Measurements from ENCODE around the gene REEP1. TPM values are rescaled to one million over a fixed set of nuclear protein-coding genes. Genes with fewer than 3 reads are reported as not detected.

REEP1 gene
- total RNA-seq, 2 experiments from 2014 or later = 0.20 to 0.25 TPM

DNA sequence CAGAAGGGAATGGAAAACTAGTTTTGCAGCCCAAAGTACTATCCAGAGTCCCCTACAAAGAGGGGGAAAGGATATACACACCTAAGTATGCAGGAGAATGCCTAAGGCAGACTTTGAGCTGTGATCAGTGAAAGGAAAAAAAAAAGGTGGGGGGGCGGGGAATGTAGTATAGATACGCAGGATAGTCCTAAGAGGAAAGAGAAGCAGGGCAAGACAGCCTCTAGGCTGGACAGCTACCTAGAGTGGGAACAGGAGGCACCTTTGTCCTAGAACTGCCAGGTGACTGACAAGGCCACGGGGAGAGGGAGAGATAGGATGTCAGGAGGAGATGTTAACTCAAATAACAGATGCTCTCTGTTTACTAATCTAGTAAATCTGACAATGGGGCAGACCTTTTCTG lies 6.0 kb downstream of the REEP1 start:
- no peak overlapping the region for H3K27ac Mint-ChIP-seq
- H3K9me3 Mint-ChIP-seq = no peaks in the 10 kb centered on the region
- H3K4me1 Mint-ChIP-seq = peaks cover 3% of the 10 kb centered on the region
- DNase-seq = no peak
- peaks cover 31% of the 10 kb centered on the region for H3K27me3 Mint-ChIP-seq
- no peak overlapping the region for H3K4me3 Mint-ChIP-seq
- H3K36me3 Mint-ChIP-seq = no peaks in the 10 kb centered on the region

DNA sequence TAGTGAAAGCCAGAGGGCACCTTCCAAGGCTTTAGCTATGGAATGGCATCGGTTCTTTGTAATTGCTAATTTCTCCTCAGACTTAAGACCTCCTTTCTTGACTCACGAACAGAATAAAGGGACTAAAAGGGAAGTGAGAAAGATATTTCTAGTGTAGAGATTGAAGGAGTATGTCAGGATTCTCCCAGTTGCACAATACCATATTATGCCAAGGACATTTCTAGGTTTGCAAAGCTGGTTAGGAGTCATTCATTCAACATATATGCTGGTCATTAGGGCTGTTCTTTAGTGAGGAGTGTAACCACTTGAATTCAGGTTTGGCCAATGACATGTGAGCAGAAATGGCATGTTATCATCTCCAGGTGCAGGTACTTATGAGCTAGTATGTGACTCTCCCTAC lies 7.4 kb downstream of the REEP1 start:
- no peak overlapping the region for H3K4me3 Mint-ChIP-seq
- no peak overlapping the region for H3K27ac Mint-ChIP-seq
- no peaks in the 10 kb centered on the region for H3K36me3 Mint-ChIP-seq
- no peaks in the 10 kb centered on the region for H3K9me3 Mint-ChIP-seq
- H3K27me3 Mint-ChIP-seq = peaks cover 19% of the 10 kb centered on the region
- no peaks in the 10 kb centered on the region for H3K4me1 Mint-ChIP-seq
- DNase-seq = no peak

GRCh38 chr2:86323273-86324021 lies 14.0 kb downstream of the REEP1 start:
- H3K36me3 Mint-ChIP-seq = no peaks in the 10 kb centered on the region
- H3K4me1 Mint-ChIP-seq = peaks cover 6% of the 10 kb centered on the region
- H3K9me3 Mint-ChIP-seq = no peaks in the 10 kb centered on the region
- no peak overlapping the region for H3K4me3 Mint-ChIP-seq
- H3K27ac Mint-ChIP-seq = no peak overlapping the region
- H3K27me3 Mint-ChIP-seq = no peaks in the 10 kb centered on the region
- no peak for DNase-seq

- no peak for DNase-seq
- no peak overlapping the region for H3K27ac Mint-ChIP-seq
- H3K36me3 Mint-ChIP-seq = no peaks in the 10 kb centered on the region
- H3K4me1 Mint-ChIP-seq = peaks cover 6% of the 10 kb centered on the region
- H3K4me3 Mint-ChIP-seq = no peak overlapping the region
- H3K9me3 Mint-ChIP-seq = no peaks in the 10 kb centered on the region
- no peaks in the 10 kb centered on the region for H3K27me3 Mint-ChIP-seq
These were observed 17.5 kb downstream of the REEP1 start for GRCh38 chr2:86319700-86320580.

GRCh38 chr2:86315084-86315483 lies 22.3 kb downstream of the REEP1 start:
- Mint-ChIP-seq H3K9me3 (no peaks in the 10 kb centered on the region), H3K4me3 (no peak overlapping the region), H3K27me3 (no peaks in the 10 kb centered on the region), H3K27ac (no peak overlapping the region), H3K36me3 (no peaks in the 10 kb centered on the region), H3K4me1 (peaks cover 3% of the 10 kb centered on the region)
- DNase-seq = no peak

DNA sequence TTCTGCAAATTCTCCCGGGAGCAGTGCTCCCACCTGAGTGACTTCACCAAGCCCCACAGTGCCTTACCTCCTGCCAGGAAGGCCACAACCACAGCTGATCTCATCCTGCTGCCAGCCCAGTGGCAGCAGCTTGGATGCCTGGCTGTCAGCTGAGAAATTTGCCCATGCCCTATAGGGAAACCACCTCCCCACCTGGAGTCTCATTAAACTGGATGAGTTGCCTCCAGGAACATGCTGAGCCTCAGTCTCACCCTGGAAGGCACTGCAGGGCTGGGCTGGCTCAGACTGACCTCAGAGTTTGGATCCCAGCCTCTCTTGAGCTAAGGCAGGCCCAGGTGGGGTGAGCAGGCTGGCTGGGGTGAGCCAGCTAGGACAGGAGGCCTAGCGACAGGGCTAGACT lies 23.3 kb downstream of the REEP1 start:
- Mint-ChIP-seq H3K27me3 (no peaks in the 10 kb centered on the region), H3K4me1 (no peaks in the 10 kb centered on the region), H3K9me3 (no peaks in the 10 kb centered on the region), H3K36me3 (no peaks in the 10 kb centered on the region), H3K27ac (no peak overlapping the region), H3K4me3 (no peak overlapping the region)
- no peak for DNase-seq

DNA sequence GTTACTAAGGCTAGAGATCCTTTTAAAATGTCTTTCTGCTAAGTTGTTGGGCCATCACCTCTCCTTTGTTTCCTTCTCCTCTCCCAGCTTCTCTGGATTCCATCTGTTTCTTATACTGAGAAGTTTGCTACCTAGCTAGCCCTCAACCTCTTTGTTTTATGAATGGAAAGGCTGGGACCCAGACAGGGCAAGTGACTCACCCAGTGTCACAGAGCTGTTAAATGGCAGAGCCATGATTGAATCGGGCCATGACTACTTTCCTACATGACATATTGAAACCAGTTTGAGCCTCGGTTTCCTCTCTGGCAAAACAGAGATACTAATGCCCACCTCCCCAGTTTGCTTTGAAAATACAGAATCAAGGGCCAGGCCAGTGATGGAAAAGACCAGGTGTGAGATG lies 24.1 kb downstream of the REEP1 start:
- Mint-ChIP-seq H3K9me3 (no peaks in the 10 kb centered on the region), H3K36me3 (no peaks in the 10 kb centered on the region), H3K27ac (no peak overlapping the region), H3K4me3 (no peak overlapping the region), H3K27me3 (no peaks in the 10 kb centered on the region), H3K4me1 (no peaks in the 10 kb centered on the region)
- no peak for DNase-seq

GRCh38 chr2:86311879-86312278 lies 25.5 kb downstream of the REEP1 start:
- Mint-ChIP-seq H3K27me3 (no peaks in the 10 kb centered on the region), H3K4me3 (no peak overlapping the region), H3K4me1 (no peaks in the 10 kb centered on the region), H3K27ac (no peak overlapping the region), H3K9me3 (no peaks in the 10 kb centered on the region), H3K36me3 (no peaks in the 10 kb centered on the region)
- no peak for DNase-seq

GRCh38 chr2:86309966-86310365 lies 27.5 kb downstream of the REEP1 start:
- no peaks in the 10 kb centered on the region for H3K36me3 Mint-ChIP-seq
- no peaks in the 10 kb centered on the region for H3K9me3 Mint-ChIP-seq
- H3K27me3 Mint-ChIP-seq = peaks cover 5% of the 10 kb centered on the region
- DNase-seq = no peak
- no peak overlapping the region for H3K4me3 Mint-ChIP-seq
- H3K27ac Mint-ChIP-seq = no peak overlapping the region
- no peaks in the 10 kb centered on the region for H3K4me1 Mint-ChIP-seq

DNA sequence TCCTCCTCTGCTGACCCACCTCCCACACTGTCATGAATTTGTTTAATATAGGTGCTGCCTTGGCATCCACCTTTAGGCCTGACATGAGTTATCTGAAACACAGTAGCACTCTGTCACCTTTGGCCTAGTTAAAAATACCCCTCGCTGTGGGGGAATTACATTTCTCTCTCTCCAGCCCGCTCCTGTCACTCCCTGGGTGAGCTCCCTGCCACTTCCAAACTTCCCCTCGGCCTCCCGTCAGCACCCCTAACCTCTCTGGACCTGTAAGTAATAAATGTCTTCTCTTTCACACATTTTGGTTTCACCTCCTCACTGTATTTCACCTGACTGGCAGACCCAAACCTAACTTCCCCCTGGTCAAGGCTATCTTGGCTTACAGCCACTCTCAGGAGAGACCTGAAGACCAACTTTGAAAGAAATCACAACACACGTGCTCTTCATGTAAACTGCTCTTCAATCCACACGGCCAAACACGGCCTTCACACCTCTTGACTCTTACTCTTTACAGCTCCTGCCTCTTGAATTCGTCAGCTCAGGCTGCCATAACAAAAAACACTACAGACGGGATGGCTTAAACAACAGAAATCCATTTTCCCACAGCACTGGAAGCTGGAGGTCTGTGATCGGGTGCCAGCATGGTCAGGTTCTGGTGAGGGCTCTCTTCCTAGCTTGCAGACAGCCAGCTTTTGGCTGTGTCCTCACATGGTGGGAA lies 28.3 kb downstream of the REEP1 start:
- no peak overlapping the region for H3K4me3 Mint-ChIP-seq
- no peak overlapping the region for H3K27ac Mint-ChIP-seq
- no peaks in the 10 kb centered on the region for H3K9me3 Mint-ChIP-seq
- H3K36me3 Mint-ChIP-seq = no peaks in the 10 kb centered on the region
- no peak for DNase-seq
- peaks cover 5% of the 10 kb centered on the region for H3K27me3 Mint-ChIP-seq
- no peaks in the 10 kb centered on the region for H3K4me1 Mint-ChIP-seq

GRCh38 chr2:86308356-86308755 lies 29.1 kb downstream of the REEP1 start:
- no peaks in the 10 kb centered on the region for H3K36me3 Mint-ChIP-seq
- no peaks in the 10 kb centered on the region for H3K4me1 Mint-ChIP-seq
- no peaks in the 10 kb centered on the region for H3K9me3 Mint-ChIP-seq
- no peak overlapping the region for H3K4me3 Mint-ChIP-seq
- no peak overlapping the region for H3K27ac Mint-ChIP-seq
- H3K27me3 Mint-ChIP-seq = peaks cover 5% of the 10 kb centered on the region
- no peak for DNase-seq

DNA sequence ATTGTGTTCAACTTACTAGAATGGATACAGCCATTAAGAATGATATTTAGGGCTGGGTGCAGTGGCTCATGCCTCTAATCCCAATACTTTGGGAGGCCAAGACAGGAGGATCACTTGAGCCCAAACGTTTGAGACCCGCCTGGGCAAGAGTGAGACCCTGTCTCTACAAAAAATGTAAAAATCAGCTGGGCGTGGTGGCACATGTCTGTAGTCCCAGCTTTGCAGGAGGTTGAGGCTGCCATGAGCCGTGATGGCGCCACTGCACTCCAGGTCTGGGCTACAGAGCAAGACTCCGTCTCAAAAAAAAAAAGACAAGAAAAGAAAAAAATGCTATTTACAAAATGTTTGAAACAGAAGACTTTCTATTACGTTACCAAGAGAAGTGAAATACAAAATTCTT lies 30.0 kb downstream of the REEP1 start:
- no peak for DNase-seq
- no peaks in the 10 kb centered on the region for H3K9me3 Mint-ChIP-seq
- H3K4me3 Mint-ChIP-seq = no peak overlapping the region
- no peak overlapping the region for H3K27ac Mint-ChIP-seq
- H3K4me1 Mint-ChIP-seq = no peaks in the 10 kb centered on the region
- no peaks in the 10 kb centered on the region for H3K36me3 Mint-ChIP-seq
- peaks cover 5% of the 10 kb centered on the region for H3K27me3 Mint-ChIP-seq

DNA sequence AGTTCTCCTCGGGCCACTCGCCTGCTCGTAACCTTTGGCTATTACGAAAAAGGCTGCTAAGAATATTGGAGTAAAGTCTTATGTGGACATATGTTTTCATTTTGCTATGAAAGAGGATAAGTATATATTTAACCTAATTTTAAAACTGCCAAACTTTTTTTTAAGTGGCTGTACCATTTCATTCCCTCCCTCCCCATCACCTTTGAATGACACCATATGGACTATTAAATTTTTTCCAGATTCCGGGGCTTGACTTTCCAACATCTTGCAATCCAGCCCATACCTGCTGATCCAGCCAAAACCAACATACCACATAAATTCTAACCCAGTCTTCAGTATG lies 31.5 kb downstream of the REEP1 start:
- no peak overlapping the region for H3K27ac Mint-ChIP-seq
- H3K4me1 Mint-ChIP-seq = no peaks in the 10 kb centered on the region
- H3K36me3 Mint-ChIP-seq = no peaks in the 10 kb centered on the region
- H3K9me3 Mint-ChIP-seq = no peaks in the 10 kb centered on the region
- no peak for DNase-seq
- peaks cover 12% of the 10 kb centered on the region for H3K27me3 Mint-ChIP-seq
- H3K4me3 Mint-ChIP-seq = no peak overlapping the region

- H3K4me1 Mint-ChIP-seq = no peaks in the 10 kb centered on the region
- no peak overlapping the region for H3K4me3 Mint-ChIP-seq
- H3K27ac Mint-ChIP-seq = no peak overlapping the region
- H3K27me3 Mint-ChIP-seq = peaks cover 12% of the 10 kb centered on the region
- DNase-seq = no peak
- H3K9me3 Mint-ChIP-seq = no peaks in the 10 kb centered on the region
- no peaks in the 10 kb centered on the region for H3K36me3 Mint-ChIP-seq
These were observed 32.1 kb downstream of the REEP1 start for GRCh38 chr2:86305195-86305914.

DNA sequence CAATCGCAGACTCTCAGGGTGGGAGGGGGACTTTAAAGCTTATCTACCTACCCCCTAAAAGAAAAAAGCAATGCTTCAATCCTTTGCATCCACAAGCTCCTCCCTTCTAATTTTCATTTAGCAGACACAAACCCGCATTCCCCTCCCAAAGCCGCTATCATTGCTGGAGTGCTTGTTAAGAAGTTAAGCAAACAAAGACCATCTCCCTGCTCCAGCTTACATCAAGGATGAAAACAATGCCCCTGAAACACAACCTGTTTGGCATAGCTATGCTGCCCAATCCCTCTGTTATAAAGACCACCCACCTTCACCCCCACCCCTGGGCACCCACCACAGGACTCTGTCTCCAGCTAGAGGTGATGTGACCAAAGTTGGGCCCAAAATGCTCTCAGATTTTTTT lies 33.0 kb downstream of the REEP1 start:
- no peaks in the 10 kb centered on the region for H3K36me3 Mint-ChIP-seq
- no peak overlapping the region for H3K27ac Mint-ChIP-seq
- H3K27me3 Mint-ChIP-seq = peaks cover 12% of the 10 kb centered on the region
- no peaks in the 10 kb centered on the region for H3K4me1 Mint-ChIP-seq
- DNase-seq = no peak
- H3K4me3 Mint-ChIP-seq = no peak overlapping the region
- no peaks in the 10 kb centered on the region for H3K9me3 Mint-ChIP-seq
